Liver (tissue), 9 donors: ENCODE results near the gene SOWAHA. TPM values are rescaled to one million over a fixed set of nuclear protein-coding genes. Genes with fewer than 3 reads are reported as not detected.

ENCODE experiments used
- DNase-seq: peaks from one replicate; pipeline ENCODE4 v3.0.0-alpha.2; 2017; ENCODE audit warnings: low spot score
- H3K27ac ChIP-seq, 2 donors: one replicate each; pipeline ENCODE4 v1.7.0; 2013; ENCODE audit warnings: inconsistent platforms in 2 of 2, low read length in 2 of 2, control low read depth in 1 of 2, low read depth in 1 of 2, mild to moderate bottlenecking in 1 of 2
- H3K27me3 ChIP-seq, 4 donors: one replicate each; pipeline versions ENCODE4 v1.6.1 to v1.7.0; 2013; ENCODE audit warnings: low read length in 3 of 4, inconsistent platforms in 1 of 4, mild to moderate bottlenecking in 1 of 4, moderate library complexity in 1 of 4; ENCODE audit not compliant: control insufficient read depth in 4 of 4, insufficient read depth in 4 of 4
- H3K36me3 ChIP-seq, 4 donors: one replicate each; pipeline versions ENCODE4 v1.6.1 to v1.7.0; 2013; ENCODE audit warnings: low read length in 3 of 4, mild to moderate bottlenecking in 3 of 4, low read depth in 1 of 4, moderate library complexity in 1 of 4; ENCODE audit not compliant: control insufficient read depth in 4 of 4, insufficient read depth in 3 of 4
- H3K4me1 ChIP-seq, 4 donors: one replicate each; pipeline versions ENCODE4 v1.6.1 to v1.7.0; 2013; ENCODE audit warnings: low read length in 3 of 4, mild to moderate bottlenecking in 3 of 4, moderate library complexity in 1 of 4; ENCODE audit not compliant: control insufficient read depth in 4 of 4, insufficient read depth in 4 of 4
- H3K4me3 ChIP-seq, 3 donors: one replicate each; pipeline versions ENCODE4 v1.6.1 to v1.7.0; 2013; ENCODE audit warnings: low read length in 3 of 3, control low read depth in 1 of 3, low read depth in 1 of 3, mild to moderate bottlenecking in 1 of 3
- H3K9ac ChIP-seq, 2 donors: one replicate each; pipeline ENCODE4 v1.7.0; 2013; ENCODE audit warnings: low read length in 2 of 2, mild to moderate bottlenecking in 2 of 2, moderate library complexity in 2 of 2, control low read depth in 1 of 2, low read depth in 1 of 2
- H3K9me3 ChIP-seq, 4 donors: one replicate each; pipeline versions ENCODE4 v1.6.1 to v1.7.0; 2013; ENCODE audit warnings: low read length in 3 of 4; ENCODE audit not compliant: control insufficient read depth in 4 of 4
- ATF3 ChIP-seq: IDR thresholded peaks from 2 replicates; pipeline ENCODE4 v1.6.1; 2016; ENCODE audit warnings: antibody characterized with exemption
- CTCF ChIP-seq: fragments of 150-350 bp; IDR thresholded peaks from 2 replicates; pipeline ENCODE4 v1.5.1; 2017; ENCODE audit warnings: improper control_type of control experiment, low read depth, low read length; ENCODE audit not compliant: missing input control
- FOXA1 ChIP-seq: IDR thresholded peaks from 2 replicates; pipeline ENCODE4 v1.6.1; 2016; ENCODE audit warnings: antibody characterized with exemption
- GABPA ChIP-seq, 2 donors: IDR thresholded peaks in 1 of 2; conservative IDR thresholded peaks in 1 of 2; 2 replicates each; pipeline ENCODE4 v1.6.1; 2016; ENCODE audit warnings: antibody characterized with exemption in 2 of 2, mild to moderate bottlenecking in 1 of 2, moderate library complexity in 1 of 2
- HNF4A ChIP-seq, 2 donors: conservative IDR thresholded peaks; 2 replicates each; pipeline ENCODE4 v1.6.1; 2016; ENCODE audit warnings: antibody characterized with exemption in 2 of 2, mild to moderate bottlenecking in 2 of 2
- JUND ChIP-seq, 2 donors: IDR thresholded peaks; 2 replicates each; pipeline ENCODE4 v1.6.1; 2016; ENCODE audit warnings: antibody characterized with exemption in 2 of 2
- REST ChIP-seq: IDR thresholded peaks from 2 replicates; pipeline ENCODE4 v1.6.1; 2016; ENCODE audit warnings: antibody characterized with exemption, mild to moderate bottlenecking
- RXRA ChIP-seq, 2 donors: IDR thresholded peaks; 2 replicates each; pipeline ENCODE4 v1.6.1; 2017 to 2018; ENCODE audit warnings: antibody characterized with exemption in 2 of 2, mild to moderate bottlenecking in 1 of 2
- SP1 ChIP-seq: IDR thresholded peaks from 2 replicates; pipeline ENCODE4 v1.6.1; 2018; ENCODE audit warnings: antibody characterized with exemption, mild to moderate bottlenecking
- YY1 ChIP-seq: IDR thresholded peaks from 2 replicates; pipeline ENCODE4 v1.6.1; 2016; ENCODE audit warnings: antibody characterized with exemption, mild to moderate bottlenecking
- ZBTB33 ChIP-seq: IDR thresholded peaks from 2 replicates; pipeline ENCODE4 v1.6.1; 2016; ENCODE audit warnings: antibody characterized with exemption
- WGBS: extraction: QIAGEN DNeasy Blood & Tissue Kit; methylation state at CpG from one replicate; pipeline ENCODE4 v1.1.7; 2013; 5-methylcytosine and 5-hydroxymethylcytosine counted together
- polyA plus RNA-seq, 2 donors: library from polyadenylated mRNA; stranded (reverse) in 1 of 2; unstranded in 1 of 2; fragments of 200-250 nt in 1 of 2; fragments of >200 nt in 1 of 2; fragmentation: Nextera tagmentation in 1 of 2; extraction: Ambion mirVana in 1 of 2; gene quantifications; one replicate each; pipeline versions ENCODE4 v1.2.1 to v1.2.3, GENCODE V29; 2013 to 2015
- total RNA-seq, 2 donors: library from RNA; depleted of rRNA; stranded (reverse); fragments of >200 nt; gene quantifications; one replicate each; pipeline ENCODE4 v1.2.3, GENCODE V29; 2014
- donor health status: healthy.
- donor health status: healthy.
- donor health status: healthy.
- donor health status: healthy.
- donor health status: healthy.

SOWAHA gene
- total and polyA plus RNA-seq, 4 donors, result 1.3 to 2.2 (median 1.8) TPM

GRCh38 chr5:132768485-132768868, 44.6 kb upstream of the SOWAHA start (continued):
- TF ChIP-seq REST, result no peak
- TF ChIP-seq HNF4A (conservative IDR thresholded peaks at IDR 0.05), result no peak
- no peak for TF ChIP-seq RXRA (IDR thresholded peaks at IDR 0.05)

GRCh38 chr5:132770476-132771159, 42.5 kb upstream of the SOWAHA start:
- WGBS, result 91% methylated on average over 8 of the region's 8 CpGs
- Histone ChIP-seq H3K27me3 (no peaks in the 10 kb centered on the region), H3K4me3 (no peak overlapping the region), H3K27ac (no peak overlapping the region), H3K9me3 (no peaks in the 10 kb centered on the region), H3K36me3 (no peaks in the 10 kb centered on the region), H3K9ac (no peak overlapping the region), H3K4me1 (peaks cover 0 to 5% (median 0%) of the 10 kb centered on the region in 4 donors)
- no peak for TF ChIP-seq ATF3
- no peak for TF ChIP-seq FOXA1
- TF ChIP-seq JUND (IDR thresholded peaks at IDR 0.05), result no peak
- TF ChIP-seq ZBTB33, result no peak
- no peak for TF ChIP-seq YY1
- no peak for TF ChIP-seq REST
- no peak for TF ChIP-seq GABPA (IDR thresholded peaks at IDR 0.05 in 1 of 2, conservative IDR thresholded peaks at IDR 0.05 in 1 of 2)
- TF ChIP-seq SP1, result no peak
- no peak for TF ChIP-seq CTCF
- no peak for DNase-seq
